OCI-LY1 (cell line): ENCODE data around the gene STAT5B.
A peak's percentile ranks its signal among the peaks of the same experiment; 100 is the strongest.
"Not testable (repeated sequence)": the region's sequence is repeated elsewhere in the genome, so short reads cannot be mapped to it uniquely, and the experiment has no call there.

Source experiments
- H2AFZ ChIP-seq: fragments of 200-600 bp; sonication (generic), shearing (Covaris generic); 2 replicates; pipeline ENCODE4 v1.6.0; 2014; ENCODE audit warnings: antibody characterized with exemption, mild to moderate bottlenecking, low read length
- H3F3A ChIP-seq: fragments of 200-600 bp; sonication (generic), shearing (Covaris generic); 2 replicates; pipeline ENCODE4 v1.6.0; 2014; ENCODE audit warnings: mild to moderate bottlenecking, antibody characterized with exemption, low read length, moderate library complexity; ENCODE audit not compliant: insufficient read depth
- H3K27ac ChIP-seq: fragments of 200-600 bp; sonication (generic); 2 replicates; pipeline ENCODE4 v1.5.1; 2014; ENCODE audit warnings: low read length, mixed run types, mild to moderate bottlenecking, low read depth; ENCODE audit not compliant: poor library complexity, severe bottlenecking
- H3K27me3 ChIP-seq: fragments of 200-600 bp; sonication (generic); 2 replicates; pipeline ENCODE4 v1.6.0; 2014; ENCODE audit warnings: antibody characterized with exemption, mild to moderate bottlenecking, low read length, moderate library complexity; ENCODE audit not compliant: insufficient read depth
- H3K36me3 ChIP-seq: fragments of 200-600 bp; sonication (generic); 2 replicates; pipeline ENCODE4 v1.6.1; 2014; ENCODE audit warnings: mild to moderate bottlenecking, antibody characterized with exemption, low read length, moderate library complexity, mixed read lengths; ENCODE audit not compliant: insufficient read depth
- H3K4me1 ChIP-seq: fragments of 200-600 bp; sonication (generic); 2 replicates; pipeline ENCODE4 v1.5.1; 2014; ENCODE audit warnings: mild to moderate bottlenecking, low read length, moderate library complexity; ENCODE audit not compliant: insufficient read depth, severe bottlenecking
- H3K4me2 ChIP-seq: fragments of 200-600 bp; sonication (generic), shearing (Covaris generic); 2 replicates; pipeline ENCODE4 v1.6.1; 2014; ENCODE audit warnings: low read length
- H3K4me3 ChIP-seq: fragments of 200-600 bp; sonication (generic); 2 replicates; pipeline ENCODE4 v1.5.1; 2014; ENCODE audit warnings: low read length, low read depth, mild to moderate bottlenecking, mixed read lengths; ENCODE audit not compliant: poor library complexity, severe bottlenecking
- H3K79me2 ChIP-seq: fragments of 200-600 bp; shearing (Covaris generic); 2 replicates; pipeline ENCODE4 v1.6.1; 2016; ENCODE audit warnings: mixed run types, low read length, mixed read lengths; ENCODE audit not compliant: insufficient read depth
- H3K9ac ChIP-seq: fragments of 200-600 bp; sonication (generic), shearing (Covaris generic); 2 replicates; pipeline ENCODE4 v1.6.1; 2014; ENCODE audit warnings: mild to moderate bottlenecking, low read length, mixed read lengths
- H3K9me2 ChIP-seq: fragments of 200-600 bp; sonication (generic), shearing (Covaris generic); 2 replicates; pipeline ENCODE4 v1.6.1; 2014; ENCODE audit warnings: low read depth, mild to moderate bottlenecking, low read length, mixed read lengths
- H3K9me3 ChIP-seq: fragments of 200-600 bp; shearing (Covaris generic); 2 replicates; pipeline ENCODE4 v1.6.1; 2014; ENCODE audit warnings: low read length, mixed read lengths
- H4K20me1 ChIP-seq: fragments of 200-600 bp; sonication (generic), shearing (Covaris generic); 2 replicates; pipeline ENCODE4 v1.6.0; 2016; ENCODE audit warnings: mild to moderate bottlenecking, low read length; ENCODE audit not compliant: insufficient read depth
- CTCF ChIP-seq: fragments of 200-600 bp; sonication (generic), shearing (Covaris generic); IDR thresholded peaks from 2 replicates; pipeline ENCODE4 v1.5.1; 2017; ENCODE audit warnings: mild to moderate bottlenecking, antibody characterized with exemption, low read length, moderate library complexity, mixed read lengths
- EZH2 ChIP-seq: fragments of 200-600 bp; sonication (generic), shearing (Covaris generic); IDR thresholded peaks from 2 replicates; pipeline ENCODE4 v1.8.0; 2017; ENCODE audit warnings: borderline replicate concordance, mixed run types, mild to moderate bottlenecking, antibody characterized with exemption, low read length, moderate library complexity, mixed read lengths

The STAT5B gene

GRCh38 chr17:42248351-42249179 is 27.6 kb downstream of the STAT5B start:
- no peaks in the 10 kb centered on the region for H3K9me3 ChIP-seq
- H3K27ac ChIP-seq: peak overlapping the region; percentile 58
- no peaks in the 10 kb centered on the region for H3K79me2 ChIP-seq
- no peaks in the 10 kb centered on the region for H4K20me1 ChIP-seq
- no peaks in the 10 kb centered on the region for H3F3A ChIP-seq
- H3K4me3 ChIP-seq: peak overlapping the region; percentile 50
- H3K4me1 ChIP-seq: peaks cover 19% of the 10 kb centered on the region
- no peaks in the 10 kb centered on the region for H3K36me3 ChIP-seq
- H3K27me3 ChIP-seq: no peaks in the 10 kb centered on the region
- H3K4me2 ChIP-seq: peak overlapping the region; percentile 87
- TF ChIP-seq EZH2 (no peak), CTCF (no peak)
- peak overlapping the region; percentile 58 for H3K9ac ChIP-seq
- H2AFZ ChIP-seq: peak overlapping the region; percentile 73
- no peaks in the 10 kb centered on the region for H3K9me2 ChIP-seq

GRCh38 chr17:42247734-42248133 is 28.5 kb downstream of the STAT5B start:
- Histone ChIP-seq H3F3A (no peaks in the 10 kb centered on the region), H3K27ac (no peak overlapping the region), H3K36me3 (no peaks in the 10 kb centered on the region), H3K9me3 (no peaks in the 10 kb centered on the region), H2AFZ (no peak overlapping the region), H3K9me2 (no peaks in the 10 kb centered on the region), H3K27me3 (no peaks in the 10 kb centered on the region), H4K20me1 (no peaks in the 10 kb centered on the region), H3K9ac (no peak overlapping the region), H3K4me3 (no peak overlapping the region), H3K4me1 (peaks cover 19% of the 10 kb centered on the region), H3K4me2 (no peak overlapping the region), H3K79me2 (no peaks in the 10 kb centered on the region)
- TF ChIP-seq CTCF (no peak), EZH2 (no peak)

- Histone ChIP-seq H2AFZ (no peak overlapping the region), H3K9me3 (no peaks in the 10 kb centered on the region), H3K4me2 (no peak overlapping the region), H3K4me1 (peaks cover 19% of the 10 kb centered on the region), H3K36me3 (no peaks in the 10 kb centered on the region), H3K4me3 (no peak overlapping the region), H3K79me2 (no peaks in the 10 kb centered on the region), H3K9me2 (no peaks in the 10 kb centered on the region), H3K27me3 (no peaks in the 10 kb centered on the region), H4K20me1 (no peaks in the 10 kb centered on the region), H3K27ac (no peak overlapping the region), H3K9ac (no peak overlapping the region), H3F3A (no peaks in the 10 kb centered on the region)
- TF ChIP-seq EZH2 (no peak), CTCF (no peak)
These were observed 29.7 kb downstream of the STAT5B start for GRCh38 chr17:42246515-42246914.

- H3K36me3 ChIP-seq, H3F3A ChIP-seq, H3K27me3 ChIP-seq, H4K20me1 ChIP-seq, H3K9ac ChIP-seq, H3K79me2 ChIP-seq, H3K4me3 ChIP-seq, H2AFZ ChIP-seq, H3K9me3 ChIP-seq, H3K4me2 ChIP-seq, H3K27ac ChIP-seq, H3K9me2 ChIP-seq: not testable (repeated sequence)
- H3K4me1 ChIP-seq: peaks cover 19% of the 10 kb centered on the region
These were observed 31.0 kb downstream of the STAT5B start for GRCh38 chr17:42245183-42245582.

- H3K9ac ChIP-seq, H3K4me3 ChIP-seq, H3K9me2 ChIP-seq, H2AFZ ChIP-seq, H3K27ac ChIP-seq, H3K79me2 ChIP-seq, H3K4me2 ChIP-seq, H4K20me1 ChIP-seq, H3K27me3 ChIP-seq, H3K36me3 ChIP-seq, H3K9me3 ChIP-seq, H3F3A ChIP-seq: not testable (repeated sequence)
- H3K4me1 ChIP-seq: peaks cover 13% of the 10 kb centered on the region
These were observed 32.1 kb downstream of the STAT5B start for GRCh38 chr17:42244116-42244515.
